COLO829 (cell line): Measurements from ENCODE around the gene SLC22A23.
A peak's percentile ranks its signal among the peaks of the same experiment; 100 is the strongest.

ENCODE experiments used
- DNase-seq: peaks from one replicate; pipeline ENCODE4 v3.0.0; 2012; ENCODE audit warnings: low spot score

Gene SLC22A23

GRCh38 chr6:3456898-3457709 lies at the start of gene SLC22A23:
TSS of gene SLC22A23 (minus strand) at chr6:3457050. CDS start at chr6:3456559, 491 bp downstream.
- peak; percentile 65 for DNase-seq

GRCh38 chr6:3506200-3506599 lies 49.4 kb upstream of the SLC22A23 start:
- DNase-seq: no peak

- DNase-seq: no peak
These were observed 48.3 kb upstream of the SLC22A23 start for GRCh38 chr6:3504938-3505805.

GRCh38 chr6:3504354-3504753 lies 47.5 kb upstream of the SLC22A23 start:
- no peak for DNase-seq

GRCh38 chr6:3501826-3502500 lies 45.1 kb upstream of the SLC22A23 start:
- DNase-seq: no peak

- DNase-seq: peak; percentile 63
These were observed 43.6 kb upstream of the SLC22A23 start for GRCh38 chr6:3500262-3501014.

GRCh38 chr6:3499603-3500002 lies 42.8 kb upstream of the SLC22A23 start:
- no peak for DNase-seq

- DNase-seq: no peak
These were observed 39.5 kb upstream of the SLC22A23 start for GRCh38 chr6:3496395-3496794.

- no peak for DNase-seq
These were observed 37.7 kb upstream of the SLC22A23 start for GRCh38 chr6:3494391-3495100.

GRCh38 chr6:3490625-3490980 lies 33.8 kb upstream of the SLC22A23 start:
- no peak for DNase-seq

GRCh38 chr6:3489961-3490624 lies 33.2 kb upstream of the SLC22A23 start:
- DNase-seq: no peak

GRCh38 chr6:3489027-3489757 lies 32.3 kb upstream of the SLC22A23 start:
- no peak for DNase-seq

GRCh38 chr6:3484946-3485345 lies 28.1 kb upstream of the SLC22A23 start:
- no peak for DNase-seq

GRCh38 chr6:3484192-3484591 lies 27.3 kb upstream of the SLC22A23 start:
- DNase-seq: no peak

GRCh38 chr6:3483675-3484074 lies 26.8 kb upstream of the SLC22A23 start:
- DNase-seq: no peak

GRCh38 chr6:3482869-3483268 lies 26.0 kb upstream of the SLC22A23 start:
- DNase-seq: no peak

GRCh38 chr6:3481640-3482039 lies 24.8 kb upstream of the SLC22A23 start:
- no peak for DNase-seq

GRCh38 chr6:3480009-3480408 lies 23.2 kb upstream of the SLC22A23 start:
- no peak for DNase-seq

- no peak for DNase-seq
These were observed 16.9 kb upstream of the SLC22A23 start for GRCh38 chr6:3473773-3474172.

GRCh38 chr6:3471711-3472110 lies 14.9 kb upstream of the SLC22A23 start:
- no peak for DNase-seq
